GM18526 (cell line): Measurements from ENCODE around the gene TOP2A.

Source experiments
- POLR2A ChIP-seq: IDR thresholded peaks from 3 replicates; pipeline ENCODE4 v1.6.1; 2011; ENCODE audit not compliant: insufficient read length; ENCODE audit errors: extremely low read depth

The TOP2A gene

DNA sequence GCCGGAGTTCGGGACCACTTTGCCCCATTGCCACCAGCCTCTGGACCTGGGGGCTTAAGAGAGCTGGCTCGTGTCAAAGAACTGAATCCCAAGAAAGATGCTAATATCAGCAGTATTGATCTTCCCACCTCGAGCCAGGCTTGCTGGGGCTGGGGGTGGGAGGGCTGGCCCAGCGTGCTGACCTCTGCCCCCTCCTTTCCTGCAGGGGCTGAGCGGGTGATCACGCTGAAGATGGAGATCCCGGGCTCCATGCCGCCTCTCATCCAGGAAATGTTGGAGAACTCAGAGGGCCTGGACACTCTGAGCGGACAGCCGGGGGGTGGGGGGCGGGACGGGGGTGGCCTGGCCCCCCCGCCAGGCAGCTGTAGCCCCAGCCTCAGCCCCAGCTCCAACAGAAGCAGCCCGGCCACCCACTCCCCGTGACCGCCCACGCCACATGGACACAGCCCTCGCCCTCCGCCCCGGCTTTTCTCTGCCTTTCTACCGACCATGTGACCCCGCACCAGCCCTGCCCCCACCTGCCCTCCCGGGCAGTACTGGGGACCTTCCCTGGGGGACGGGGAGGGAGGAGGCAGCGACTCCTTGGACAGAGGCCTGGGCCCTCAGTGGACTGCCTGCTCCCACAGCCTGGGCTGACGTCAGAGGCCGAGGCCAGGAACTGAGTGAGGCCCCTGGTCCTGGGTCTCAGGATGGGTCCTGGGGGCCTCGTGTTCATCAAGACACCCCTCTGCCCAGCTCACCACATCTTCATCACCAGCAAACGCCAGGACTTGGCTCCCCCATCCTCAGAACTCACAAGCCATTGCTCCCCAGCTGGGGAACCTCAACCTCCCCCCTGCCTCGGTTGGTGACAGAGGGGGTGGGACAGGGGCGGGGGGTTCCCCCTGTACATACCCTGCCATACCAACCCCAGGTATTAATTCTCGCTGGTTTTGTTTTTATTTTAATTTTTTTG is 61.6 kb downstream of the TOP2A start:
- TF ChIP-seq POLR2A = no peak

DNA sequence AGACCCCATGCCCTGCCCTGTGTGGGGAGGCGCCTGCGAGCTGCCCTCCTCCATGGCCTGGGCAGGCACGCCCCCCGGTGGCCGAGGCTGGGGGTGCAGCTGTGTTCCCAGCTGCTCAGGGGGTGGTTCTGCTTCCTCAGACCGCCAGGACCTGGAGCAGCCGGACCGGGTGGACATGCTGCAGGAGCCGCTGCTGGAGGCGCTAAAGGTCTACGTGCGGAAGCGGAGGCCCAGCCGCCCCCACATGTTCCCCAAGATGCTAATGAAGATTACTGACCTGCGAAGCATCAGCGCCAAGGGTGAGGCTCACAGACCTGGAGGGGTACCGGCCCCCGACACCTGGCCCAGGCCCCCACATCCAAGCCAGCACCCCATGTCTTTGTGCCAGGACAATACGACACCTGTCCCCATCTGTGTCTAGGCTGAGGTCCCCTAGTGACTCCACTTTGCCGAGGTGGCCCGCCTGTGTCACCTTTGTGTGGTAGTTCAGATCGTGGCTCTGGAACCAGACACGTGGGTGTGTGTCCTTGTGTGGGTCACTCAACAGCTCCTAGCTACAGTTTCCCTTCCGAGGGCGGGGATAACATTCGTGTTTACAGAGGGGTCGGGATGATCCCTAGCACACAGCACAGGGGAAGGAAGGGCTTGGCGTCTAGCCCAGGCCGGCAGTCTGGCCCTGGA is 62.4 kb downstream of the TOP2A start:
- TF ChIP-seq POLR2A = no peak

DNA sequence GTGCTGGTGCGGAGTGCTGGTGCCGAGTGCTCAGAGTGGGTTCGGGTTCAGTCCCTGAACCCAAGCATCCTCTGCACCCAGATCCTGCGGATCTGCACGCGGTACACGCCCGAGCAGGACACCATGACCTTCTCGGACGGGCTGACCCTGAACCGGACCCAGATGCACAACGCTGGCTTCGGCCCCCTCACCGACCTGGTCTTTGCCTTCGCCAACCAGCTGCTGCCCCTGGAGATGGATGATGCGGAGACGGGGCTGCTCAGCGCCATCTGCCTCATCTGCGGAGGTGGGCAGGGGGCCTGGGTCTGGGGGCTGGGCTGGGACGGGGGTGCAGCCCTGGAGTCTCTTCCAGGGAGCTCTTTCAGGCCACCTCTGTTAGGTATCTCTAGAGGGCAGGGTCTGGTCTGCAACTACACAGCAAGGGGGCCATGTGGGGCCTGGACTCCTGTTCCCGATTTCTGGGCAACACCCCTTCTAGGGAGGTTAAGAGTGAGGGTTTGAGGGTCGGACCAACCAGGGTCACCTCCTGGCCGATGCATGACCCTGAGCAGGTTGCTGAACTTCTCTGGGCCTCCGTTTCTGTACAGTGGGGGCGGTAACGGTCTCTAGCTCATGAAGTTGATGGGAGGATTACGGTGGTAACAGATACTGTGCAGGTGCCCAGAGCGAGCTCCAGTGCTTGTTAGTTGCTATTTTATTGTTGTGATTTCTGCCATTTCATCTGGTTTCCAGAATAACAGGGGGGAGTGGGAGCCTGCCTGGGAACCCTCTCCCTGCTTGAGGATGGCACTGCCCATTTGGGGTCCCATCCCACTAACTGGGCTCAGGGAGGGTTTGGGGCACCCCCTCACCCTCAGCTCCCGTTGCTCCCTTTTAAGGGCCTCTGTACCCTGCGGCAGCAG is 63.2 kb downstream of the TOP2A start:
- TF ChIP-seq POLR2A = no peak

DNA sequence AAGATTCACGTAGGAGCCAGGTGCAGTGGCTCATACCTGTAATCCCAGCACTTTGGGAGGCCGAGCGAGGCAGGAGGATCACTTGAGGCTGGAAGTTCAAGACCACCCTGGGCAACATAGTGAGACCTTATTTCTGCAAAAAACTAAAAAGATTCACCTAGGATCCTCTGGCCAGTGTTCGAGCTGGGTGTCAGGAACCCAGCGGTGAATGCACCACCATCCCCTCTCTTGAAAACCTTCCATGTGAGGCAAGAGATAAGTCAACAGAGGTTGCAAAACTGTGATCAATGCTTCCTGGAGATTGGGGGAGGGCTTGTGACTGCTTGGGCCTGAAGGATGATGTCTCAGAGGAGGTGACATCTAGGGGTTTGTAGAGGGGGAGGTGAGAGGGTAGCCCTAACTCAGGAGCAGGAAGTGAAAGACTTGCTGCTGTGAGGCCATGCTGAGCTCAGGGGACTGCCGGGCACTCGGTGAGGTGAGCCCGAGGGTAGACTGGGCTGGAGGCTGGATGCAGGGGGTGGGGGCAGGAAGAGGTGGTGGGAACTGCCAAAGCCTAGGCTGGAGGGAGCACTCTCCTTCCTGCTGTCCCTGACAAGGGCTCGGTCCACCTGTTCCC is 64.8 kb downstream of the TOP2A start:
- TF ChIP-seq POLR2A = no peak

DNA sequence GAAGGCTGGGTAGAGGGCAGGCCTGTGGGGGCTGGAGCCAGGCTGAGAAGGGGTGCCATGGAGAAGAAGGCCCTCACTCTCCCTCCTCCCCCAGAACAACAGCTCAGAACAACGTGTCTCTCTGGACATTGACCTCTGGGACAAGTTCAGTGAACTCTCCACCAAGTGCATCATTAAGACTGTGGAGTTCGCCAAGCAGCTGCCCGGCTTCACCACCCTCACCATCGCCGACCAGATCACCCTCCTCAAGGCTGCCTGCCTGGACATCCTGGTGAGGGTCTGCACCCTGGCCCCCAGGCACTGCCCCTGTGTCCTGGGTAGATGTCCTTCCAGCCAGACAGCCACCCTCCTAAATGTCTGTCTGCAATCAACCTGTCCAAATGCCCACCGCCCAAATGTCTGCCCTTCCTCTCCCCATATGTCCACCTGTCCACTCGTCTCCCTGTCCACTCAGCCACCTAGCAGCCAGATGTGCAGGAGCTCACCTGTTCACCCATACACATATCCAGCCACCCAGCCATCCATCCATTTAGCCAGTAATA is 65.4 kb downstream of the TOP2A start:
- TF ChIP-seq POLR2A = no peak

DNA sequence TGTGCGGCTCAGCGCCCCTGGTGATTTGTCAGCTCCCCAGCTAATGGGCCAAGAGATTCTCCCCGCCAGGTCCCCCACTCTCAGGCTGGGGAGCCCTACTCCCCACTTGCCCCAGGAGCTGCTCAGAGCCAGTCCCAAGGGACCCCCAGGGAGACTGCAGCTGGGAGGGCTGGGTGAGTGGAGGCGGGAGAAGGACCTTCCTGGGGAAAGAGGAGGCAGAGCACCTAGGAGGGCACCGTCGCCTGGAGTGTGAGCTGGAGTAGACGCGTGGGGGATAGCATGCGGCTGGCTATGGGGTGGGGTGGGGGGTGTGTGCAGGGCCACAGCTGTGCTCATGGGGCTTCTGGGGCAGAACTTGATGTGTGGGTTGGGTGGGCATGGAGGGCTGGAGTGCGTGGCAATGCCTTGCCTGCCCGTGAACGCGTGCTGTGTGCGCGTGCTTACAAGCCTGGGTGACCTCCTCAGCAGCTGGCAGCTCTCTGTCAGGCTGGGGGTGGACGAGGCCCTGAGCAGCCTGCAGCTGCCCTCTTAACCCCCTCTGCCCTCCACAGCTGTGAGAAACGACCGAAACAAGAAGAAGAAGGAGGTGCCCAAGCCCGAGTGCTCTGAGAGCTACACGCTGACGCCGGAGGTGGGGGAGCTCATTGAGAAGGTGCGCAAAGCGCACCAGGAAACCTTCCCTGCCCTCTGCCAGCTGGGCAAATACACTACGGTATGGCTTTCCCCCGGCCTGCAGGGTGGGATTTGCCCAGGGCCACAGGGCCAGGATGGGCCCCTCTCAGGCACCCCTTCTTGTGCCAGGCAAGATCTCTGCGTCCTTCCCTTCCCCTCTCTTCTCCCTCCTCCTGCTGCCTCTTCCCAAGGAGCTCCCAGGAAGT is 66.1 kb downstream of the TOP2A start:
- no peak for TF ChIP-seq POLR2A

DNA sequence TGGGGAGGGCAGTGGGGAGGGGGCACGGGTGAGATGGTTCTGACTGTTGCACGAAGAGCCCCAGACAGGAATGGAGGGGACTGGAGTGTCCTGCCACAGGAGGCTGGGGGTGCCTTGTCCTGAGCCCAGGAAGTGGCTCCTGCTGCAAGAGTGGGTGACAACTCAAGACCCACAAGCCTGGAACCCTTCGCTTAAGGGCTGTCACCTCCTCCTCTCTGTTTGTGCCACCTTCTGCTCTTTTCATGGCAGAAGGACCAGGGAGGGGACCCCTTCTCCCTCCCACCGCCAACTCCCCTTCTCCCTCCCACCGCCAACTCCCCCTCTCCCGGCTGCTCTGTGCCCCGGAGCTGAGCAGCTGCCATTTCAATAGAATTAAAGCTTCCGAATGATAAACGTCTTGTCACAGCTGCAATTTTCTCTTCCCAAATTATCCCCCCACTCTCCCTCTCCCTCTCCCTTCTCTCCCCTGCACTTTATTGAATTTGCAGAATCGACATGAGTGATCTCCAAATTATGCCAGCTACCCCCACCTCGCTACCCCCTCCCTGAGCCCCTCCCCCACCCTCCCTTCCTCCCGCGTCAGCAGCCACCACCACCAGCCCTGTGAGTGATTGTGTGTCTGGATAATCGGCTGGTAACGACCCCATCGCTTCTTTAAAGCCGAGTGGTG is 66.9 kb downstream of the TOP2A start:
- no peak for TF ChIP-seq POLR2A

DNA sequence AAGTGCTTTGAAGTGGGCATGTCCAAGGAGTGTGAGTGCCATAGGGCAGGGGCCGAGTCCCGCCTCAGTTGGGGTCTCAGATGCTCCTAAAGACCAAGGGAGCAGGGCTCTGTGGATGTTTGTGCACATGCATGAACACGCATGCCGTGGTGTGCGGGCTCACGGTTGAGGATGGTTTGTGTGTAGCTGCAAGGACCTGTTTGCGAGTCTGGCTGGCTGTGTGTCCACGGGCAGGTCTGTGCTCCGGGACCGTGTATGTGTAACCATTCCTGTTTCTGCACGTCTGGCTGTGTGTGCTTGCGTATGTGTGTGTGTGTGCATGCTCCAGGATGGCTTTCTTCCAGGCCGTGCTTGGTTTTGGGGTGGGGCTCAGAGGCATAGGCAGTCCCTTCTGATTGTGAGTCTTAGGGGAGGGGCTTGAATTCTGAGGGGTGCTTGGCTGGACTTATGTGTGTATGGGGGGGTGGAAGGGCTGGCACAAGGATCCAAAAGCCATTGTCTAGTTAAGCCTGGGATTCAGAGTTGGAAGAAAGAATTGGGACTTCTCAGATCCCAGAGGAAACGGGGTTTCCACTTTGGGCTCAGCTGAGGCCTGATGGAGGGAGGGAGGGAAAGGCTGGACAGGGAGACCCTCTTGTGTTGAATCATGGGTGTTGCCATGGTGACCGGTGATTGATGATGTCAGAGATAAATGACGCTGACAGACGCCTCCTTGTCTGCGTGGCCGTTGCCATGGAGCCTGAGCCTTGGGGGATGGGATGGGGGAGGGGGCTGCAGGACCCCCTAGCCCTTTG is 67.6 kb downstream of the TOP2A start:
- TF ChIP-seq POLR2A = no peak

DNA sequence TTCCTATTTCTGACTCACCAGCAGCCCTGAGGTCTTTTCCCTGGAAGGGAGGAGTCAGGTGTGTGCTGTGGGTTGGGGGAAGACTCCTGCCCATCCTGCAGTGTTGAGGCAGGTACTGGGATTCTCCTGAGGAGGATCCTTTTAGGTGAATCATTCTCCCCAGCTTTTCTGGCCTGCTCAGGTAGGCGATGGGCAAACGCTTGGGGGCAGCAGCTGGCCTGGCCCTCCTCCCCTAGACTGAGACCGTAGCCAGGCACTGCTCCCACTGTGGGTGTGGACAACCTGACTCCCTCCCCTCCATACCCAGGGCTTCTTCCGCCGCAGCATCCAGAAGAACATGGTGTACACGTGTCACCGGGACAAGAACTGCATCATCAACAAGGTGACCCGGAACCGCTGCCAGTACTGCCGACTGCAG is 68.2 kb downstream of the TOP2A start:
- no peak for TF ChIP-seq POLR2A

DNA sequence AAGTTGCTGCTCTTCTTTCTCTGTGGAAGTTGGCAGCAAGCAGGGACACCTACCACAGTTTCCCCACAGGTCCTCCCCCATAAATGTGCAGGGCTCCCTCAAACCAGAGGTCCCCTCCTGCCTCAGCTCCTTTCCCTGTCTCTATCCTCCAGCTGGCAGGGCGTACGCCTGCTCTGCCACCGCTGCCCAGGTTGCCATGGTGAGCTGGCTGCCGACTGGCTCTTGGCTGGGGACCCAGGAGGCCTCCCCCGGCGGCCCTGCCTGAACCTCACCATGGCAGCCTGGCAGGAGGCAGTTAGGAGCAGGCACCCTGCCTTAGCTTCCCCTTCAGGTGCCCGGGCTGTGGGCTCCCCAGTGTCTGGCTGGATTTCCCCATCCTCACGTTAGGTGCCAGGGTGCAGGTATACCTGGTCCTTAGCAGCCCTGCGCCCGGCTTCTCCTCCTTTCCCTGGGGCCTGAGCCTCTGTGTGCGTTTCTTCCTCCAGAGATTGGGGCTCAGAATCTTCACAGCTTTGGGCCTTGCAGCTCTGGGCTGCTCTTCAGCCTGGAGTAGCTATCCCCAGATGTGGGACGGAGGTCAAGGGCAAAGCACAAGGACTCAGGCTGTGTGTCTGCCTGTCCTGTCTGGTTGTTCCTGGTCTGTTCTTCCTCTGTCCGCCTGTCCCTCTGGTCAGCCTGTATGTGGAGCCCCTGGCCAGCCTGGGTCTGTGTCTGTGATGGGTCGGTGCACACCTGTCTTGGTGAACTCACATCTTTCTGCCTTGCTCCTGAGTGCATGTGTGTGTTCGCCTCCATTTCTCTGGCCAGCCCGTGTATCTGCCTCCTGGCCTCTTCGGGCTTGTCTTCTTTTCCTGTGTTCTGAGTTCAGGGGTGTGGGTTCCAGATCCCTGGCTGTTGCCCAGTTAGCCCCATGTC is 68.9 kb downstream of the TOP2A start:
- TF ChIP-seq POLR2A = no peak

DNA sequence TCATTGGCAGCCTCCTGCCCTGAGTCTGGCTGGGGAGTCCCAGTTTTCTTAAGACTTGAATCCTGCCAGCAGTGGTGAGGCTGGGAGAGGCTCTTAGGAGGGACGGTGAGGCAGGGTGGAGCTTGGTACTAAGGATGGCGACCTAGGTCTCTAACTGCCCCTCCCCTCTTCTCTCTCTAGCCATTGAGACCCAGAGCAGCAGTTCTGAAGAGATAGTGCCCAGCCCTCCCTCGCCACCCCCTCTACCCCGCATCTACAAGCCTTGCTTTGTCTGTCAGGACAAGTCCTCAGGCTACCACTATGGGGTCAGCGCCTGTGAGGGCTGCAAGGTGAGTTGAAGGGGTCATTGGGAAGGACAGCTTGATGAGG is 69.6 kb downstream of the TOP2A start:
- TF ChIP-seq POLR2A = no peak
